Transverse colon (tissue), 4 donors: ENCODE data around the gene C2CD4C. TPM values are rescaled to one million over a fixed set of nuclear protein-coding genes. Genes with fewer than 3 reads are reported as not detected.

Experiments
- DNase-seq: peaks from one replicate; pipeline ENCODE4 v3.0.0-alpha.2; 2019
- H3K27ac ChIP-seq, 4 donors: fragments of 200-600 bp; sonication (generic); 2 replicates each; pipeline ENCODE4 v1.5.1; 2016 to 2018; ENCODE audit warnings: inconsistent platforms in 4 of 4
- H3K27me3 ChIP-seq: fragments of 200-600 bp; sonication (generic); 2 replicates; pipeline ENCODE4 v1.5.1; 2017; ENCODE audit warnings: inconsistent platforms
- H3K36me3 ChIP-seq, 4 donors: fragments of 200-600 bp; sonication (generic); 2 replicates each; pipeline ENCODE4 v1.5.1; 2017 to 2019; ENCODE audit warnings: inconsistent platforms in 4 of 4
- H3K4me1 ChIP-seq, 4 donors: fragments of 200-600 bp; sonication (generic); 2 replicates each; pipeline ENCODE4 v1.5.1; 2017 to 2020; ENCODE audit warnings: inconsistent platforms in 4 of 4
- H3K4me3 ChIP-seq, 4 donors: fragments of 200-600 bp; sonication (generic); 1 replicate in 1 of 4; 2 replicates in 3 of 4; pipeline versions ENCODE4 v1.5.1 to v1.6.1; 2017 to 2019; ENCODE audit warnings: inconsistent platforms in 4 of 4
- H3K9me3 ChIP-seq, 2 donors: fragments of 200-600 bp; sonication (generic); 2 replicates each; pipeline ENCODE4 v1.5.1; 2017 to 2019; ENCODE audit warnings: inconsistent platforms in 2 of 2
- EP300 ChIP-seq: sonication (generic); formaldehyde crosslinking; IDR thresholded peaks from one replicate; pipeline ENCODE4 v1.6.1; 2017; ENCODE audit warnings: antibody characterized with exemption, low read depth
- POLR2A ChIP-seq: fragments of 450-650 bp; IDR thresholded peaks from one replicate; pipeline ENCODE4 v1.6.1; 2016; ENCODE audit warnings: antibody characterized with exemption, mild to moderate bottlenecking, moderate library complexity
- POLR2AphosphoS5 ChIP-seq, 3 donors: sonication (generic); formaldehyde crosslinking; IDR thresholded peaks; one replicate each; pipeline ENCODE4 v1.6.1; 2016; ENCODE audit warnings: antibody characterized with exemption in 3 of 3
- WGBS, 2 donors: methylation state at CpG; one replicate each; pipeline ENCODE4 v1.1.5; 2018; ENCODE audit warnings: low coverage in 1 of 2; 5-methylcytosine and 5-hydroxymethylcytosine counted together
- in situ Hi-C, 4 donors: fragments of 200-750 bp; cut with MboI; loops; one replicate each; pipeline versions ENCODE4 v1.15.0 to v1.15.1; 2017; ENCODE audit warnings: low sequenced_read_pairs in 3 of 4, low pct_ligation_motif_present in 1 of 4, low pct_unique_long_range_greater_than_20kb in 1 of 4
- intact Hi-C: fragments of 100-400 bp; cut with DNase I; formaldehyde crosslinking; loops from one replicate; pipeline ENCODE4 v1.15.1; 2023; ENCODE audit warnings: low total_unique reads
- total RNA-seq, 4 donors: library from RNA; depleted of rRNA; stranded (reverse); fragments of >200 nt; gene quantifications; one replicate each; pipeline ENCODE4 v1.1.0, GENCODE V29; 2016
- TF ChIP-seq, protein P1 (sequence below), 5 experiments: fragments of 200-600 bp in 3 of 5; fragments of 450-650 bp in 2 of 5; sonication (generic) in 3 of 5; IDR thresholded peaks; 1 replicate in 2 of 5; 2 replicates in 3 of 5; pipeline ENCODE4 v1.5.1; 2016 to 2017; ENCODE audit warnings: antibody characterized with exemption in 5 of 5, inconsistent platforms in 3 of 5, mild to moderate bottlenecking in 2 of 5, moderate library complexity in 1 of 5

The C2CD4C gene
- total RNA-seq, 4 donors from 2014 or later = 0.55 to 0.79 TPM; not detected in 2

DNA sequence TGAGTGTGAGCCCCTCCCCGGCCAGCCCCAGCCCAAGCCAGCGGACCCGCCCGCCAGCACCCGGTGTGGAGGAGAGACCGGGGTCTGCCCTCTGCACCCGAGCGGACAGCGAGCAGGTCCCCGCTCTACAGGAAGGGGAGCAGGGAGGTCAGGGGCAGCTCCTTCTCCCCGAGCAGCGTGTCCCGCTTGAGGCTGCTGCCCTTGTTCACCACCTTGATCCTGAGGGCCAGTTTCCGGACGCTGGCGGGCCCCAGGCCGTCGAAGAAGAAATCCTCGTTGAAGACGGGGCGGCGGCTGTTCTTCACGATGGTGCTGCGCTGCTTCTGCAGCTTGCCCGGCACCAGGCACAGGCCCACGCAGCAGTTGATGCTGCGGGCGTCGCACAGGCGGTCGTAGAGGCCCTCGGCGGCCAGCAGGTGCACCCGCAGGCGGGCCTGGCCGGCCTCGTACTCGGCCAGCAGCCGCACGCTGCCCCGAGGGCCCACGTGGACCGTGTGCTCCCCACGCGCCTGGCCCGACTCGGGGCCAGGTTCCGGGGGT, 1.9 kb downstream of the C2CD4C start:
- no peak for TF ChIP-seq EP300
- no peak for TF ChIP-seq POLR2AphosphoS5 (IDR thresholded peaks at IDR 0.05)
- Histone ChIP-seq H3K4me1 (peaks cover 23 to 39% (median 26%) of the 10 kb centered on the region in 4 donors), H3K36me3 (no peaks in the 10 kb centered on the region), H3K27me3 (peaks cover 79% of the 10 kb centered on the region), H3K4me3 (no peak overlapping the region), H3K27ac (no peak overlapping the region), H3K9me3 (no peaks in the 10 kb centered on the region)
- in situ Hi-C loops = no loop called here
- 57% methylated on average over 48 of the region's 48 CpGs; no CpG with 5 or more reads in 1 of the 2 donors for WGBS, 2 donors
- no peak for DNase-seq
- intact Hi-C loops = no loop called here

DNA sequence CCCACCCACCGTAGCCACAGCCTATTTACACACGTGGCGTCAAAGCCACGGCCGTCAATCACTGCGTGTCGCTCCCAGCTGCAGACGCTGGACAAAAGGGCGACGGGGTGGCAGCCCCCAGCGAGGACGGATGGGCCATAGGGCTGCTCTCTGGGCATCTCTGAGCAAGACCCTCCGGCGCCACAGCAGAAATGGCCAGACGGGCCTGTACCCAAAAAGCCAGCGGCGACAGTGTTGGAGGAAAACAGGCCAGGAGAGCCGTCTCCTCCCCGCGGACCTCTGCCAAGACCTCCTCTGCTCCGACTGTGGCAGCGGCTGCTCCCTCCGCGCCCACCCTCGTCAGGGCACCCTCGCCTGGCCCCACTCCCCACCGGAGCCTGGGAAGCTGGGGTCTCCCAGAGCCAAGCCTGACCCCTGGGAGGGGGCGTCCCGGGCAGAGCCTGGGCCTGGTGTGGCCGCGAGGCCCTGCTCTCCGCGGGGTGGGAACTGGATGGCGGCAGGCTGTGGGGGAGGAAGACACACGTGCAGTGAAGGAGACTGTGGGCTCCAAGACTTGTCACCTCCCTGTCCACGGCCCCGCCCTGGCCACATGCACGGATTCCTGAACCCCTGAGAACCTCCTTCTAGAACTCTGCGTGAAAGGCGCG, 2.7 kb downstream of the C2CD4C start:
- WGBS, 2 donors = 50 to 80% methylated on average over 1 to 38 of the region's 41 CpGs
- H3K4me1 ChIP-seq = peaks cover 23 to 44% (median 26%) of the 10 kb centered on the region in 4 donors
- H3K4me3 ChIP-seq = no peak overlapping the region
- in situ Hi-C loops (no loop called here), intact Hi-C loops (no loop called here)
- H3K27me3 ChIP-seq = peaks cover 79% of the 10 kb centered on the region
- H3K36me3 ChIP-seq = no peaks in the 10 kb centered on the region
- TF ChIP-seq POLR2A = no peak
- TF ChIP-seq EP300 = no peak
- H3K9me3 ChIP-seq = no peaks in the 10 kb centered on the region
- DNase-seq = no peak
- no peak overlapping the region for H3K27ac ChIP-seq

DNA sequence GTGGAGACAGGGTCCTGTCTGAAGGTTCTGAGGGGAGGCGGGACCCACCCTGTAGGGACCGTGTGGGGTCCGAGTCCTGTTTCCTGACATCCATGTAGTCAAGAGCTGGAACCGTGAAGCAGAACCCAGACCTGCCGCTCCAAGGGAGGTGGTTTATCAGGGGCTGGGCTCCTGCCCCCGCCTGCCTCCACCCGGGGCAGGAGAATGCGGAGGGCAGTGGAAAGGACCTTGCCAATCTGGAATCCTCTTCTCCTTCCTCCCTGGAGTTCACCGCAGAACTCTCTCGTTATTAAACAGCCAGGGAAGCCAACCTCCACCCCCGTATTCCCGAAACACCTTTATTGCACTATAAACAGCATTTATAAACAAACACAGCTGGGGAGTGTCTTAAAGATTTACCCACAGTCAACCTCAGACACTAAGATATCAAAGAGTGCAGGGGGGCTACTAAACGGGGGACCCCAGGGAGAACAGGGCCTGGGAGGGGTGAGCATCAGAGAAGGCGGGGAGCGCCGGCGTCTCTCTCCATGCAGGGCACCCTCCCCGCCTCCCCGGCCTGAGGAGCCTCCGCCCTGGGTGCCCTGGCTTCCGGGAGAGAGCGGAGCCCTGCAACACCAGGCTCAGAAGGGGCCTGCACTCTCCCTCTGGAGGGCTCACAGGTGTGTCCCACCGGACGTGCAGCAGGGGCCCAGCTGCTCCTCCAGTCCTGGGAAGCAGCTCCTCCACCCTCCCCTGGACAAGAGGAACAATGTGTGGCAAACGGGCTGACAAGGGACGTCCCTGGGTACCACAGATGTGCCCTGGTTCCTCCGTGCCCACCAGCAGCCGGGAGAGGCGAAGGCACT, 3.6 kb downstream of the C2CD4C start:
- Histone ChIP-seq H3K4me3 (no peak overlapping the region), H3K9me3 (no peaks in the 10 kb centered on the region), H3K36me3 (no peaks in the 10 kb centered on the region), H3K27me3 (peaks cover 80% of the 10 kb centered on the region), H3K4me1 (peaks cover 23 to 44% (median 26%) of the 10 kb centered on the region in 4 donors), H3K27ac (no peak overlapping the region)
- DNase-seq = peak; percentile 25
- in situ Hi-C loops (no loop called here), intact Hi-C loops (no loop called here)
- TF ChIP-seq, protein P1, sequence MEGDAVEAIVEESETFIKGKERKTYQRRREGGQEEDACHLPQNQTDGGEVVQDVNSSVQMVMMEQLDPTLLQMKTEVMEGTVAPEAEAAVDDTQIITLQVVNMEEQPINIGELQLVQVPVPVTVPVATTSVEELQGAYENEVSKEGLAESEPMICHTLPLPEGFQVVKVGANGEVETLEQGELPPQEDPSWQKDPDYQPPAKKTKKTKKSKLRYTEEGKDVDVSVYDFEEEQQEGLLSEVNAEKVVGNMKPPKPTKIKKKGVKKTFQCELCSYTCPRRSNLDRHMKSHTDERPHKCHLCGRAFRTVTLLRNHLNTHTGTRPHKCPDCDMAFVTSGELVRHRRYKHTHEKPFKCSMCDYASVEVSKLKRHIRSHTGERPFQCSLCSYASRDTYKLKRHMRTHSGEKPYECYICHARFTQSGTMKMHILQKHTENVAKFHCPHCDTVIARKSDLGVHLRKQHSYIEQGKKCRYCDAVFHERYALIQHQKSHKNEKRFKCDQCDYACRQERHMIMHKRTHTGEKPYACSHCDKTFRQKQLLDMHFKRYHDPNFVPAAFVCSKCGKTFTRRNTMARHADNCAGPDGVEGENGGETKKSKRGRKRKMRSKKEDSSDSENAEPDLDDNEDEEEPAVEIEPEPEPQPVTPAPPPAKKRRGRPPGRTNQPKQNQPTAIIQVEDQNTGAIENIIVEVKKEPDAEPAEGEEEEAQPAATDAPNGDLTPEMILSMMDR (IDR thresholded peaks at IDR 0.05) = no peak
- TF ChIP-seq EP300 = no peak
- TF ChIP-seq POLR2A = no peak
- TF ChIP-seq POLR2AphosphoS5 (IDR thresholded peaks at IDR 0.05) = no peak
- 11 to 26% methylated on average over 8 to 22 of the region's 29 CpGs for WGBS, 2 donors

DNA sequence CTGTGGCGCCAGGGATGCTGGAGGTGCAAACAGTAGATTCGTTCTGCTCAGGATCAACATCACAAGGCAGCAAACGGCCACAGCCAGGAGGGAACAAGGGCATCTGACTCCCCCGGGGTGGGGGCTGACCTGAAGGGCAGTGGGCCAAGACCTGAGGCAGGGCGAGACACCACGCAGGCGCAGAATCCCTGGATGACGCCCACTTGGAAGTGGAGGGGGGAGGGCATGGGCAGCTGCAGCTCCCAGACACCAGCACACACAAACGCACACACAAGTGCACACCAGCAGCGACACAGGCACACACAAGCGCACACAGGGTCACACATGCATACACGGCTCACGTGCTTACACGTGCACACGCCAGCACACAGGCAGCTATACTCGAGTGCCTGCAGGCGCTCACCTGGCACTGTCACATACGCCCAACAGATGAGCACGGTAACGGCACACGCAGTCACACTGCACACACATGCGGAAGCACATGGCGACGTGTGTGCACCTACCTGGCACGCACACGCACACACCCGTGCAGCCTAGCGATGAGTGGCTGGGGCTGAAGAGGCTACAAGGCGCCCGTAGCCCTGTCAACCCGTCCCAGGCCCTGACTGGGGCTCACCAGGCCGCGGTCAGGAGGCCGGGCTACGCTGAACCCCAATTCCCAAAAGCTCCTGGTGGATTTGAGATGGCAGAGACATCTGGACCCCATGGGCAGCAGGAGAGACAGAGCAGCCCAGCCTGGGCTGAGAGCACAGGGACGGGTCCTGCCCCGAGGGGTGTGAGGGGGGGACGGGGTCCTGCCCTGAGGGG, 5.5 kb downstream of the C2CD4C start:
- peaks cover 70% of the 10 kb centered on the region for H3K27me3 ChIP-seq
- in situ Hi-C loops = no loop called here

More for the DNA sequence above, 5.5 kb downstream of the C2CD4C start:
- H3K4me1 ChIP-seq = peaks cover 9 to 26% (median 13%) of the 10 kb centered on the region in 4 donors
- H3K4me3 ChIP-seq = no peak overlapping the region
- intact Hi-C loops = no loop called here
- H3K27ac ChIP-seq = no peak overlapping the region
- TF ChIP-seq POLR2AphosphoS5 (IDR thresholded peaks at IDR 0.05) (no peak), EP300 (no peak), POLR2A (no peak)
- TF ChIP-seq, protein P1 (IDR thresholded peaks at IDR 0.05) = no peak
- no peaks in the 10 kb centered on the region for H3K36me3 ChIP-seq
- no peaks in the 10 kb centered on the region for H3K9me3 ChIP-seq
- WGBS, 2 donors = 69% methylated on average over 32 of the region's 38 CpGs; no CpG with 5 or more reads in 1 of the 2 donors
- DNase-seq = no peak
